Activated CD4-positive, CD25-positive, alpha-beta regulatory T cell treated with anti-CD3 and anti-CD28 coated beads, Interleukin-2, amount 50 U/mL, for 16 hours (primary cell): ENCODE measurements around the gene FAM162A.
A peak's percentile ranks its signal among the peaks of the same experiment; 100 is the strongest.
"Not testable (repeated sequence)": the region's sequence is repeated elsewhere in the genome, so short reads cannot be mapped to it uniquely, and the experiment has no call there.

Experiments
- DNase-seq: peaks from one replicate; pipeline ENCODE4 v3.0.0-alpha.2; 2020; ENCODE audit warnings: low read depth, low spot score

The FAM162A gene, protein sequence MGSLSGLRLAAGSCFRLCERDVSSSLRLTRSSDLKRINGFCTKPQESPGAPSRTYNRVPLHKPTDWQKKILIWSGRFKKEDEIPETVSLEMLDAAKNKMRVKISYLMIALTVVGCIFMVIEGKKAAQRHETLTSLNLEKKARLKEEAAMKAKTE

DNA sequence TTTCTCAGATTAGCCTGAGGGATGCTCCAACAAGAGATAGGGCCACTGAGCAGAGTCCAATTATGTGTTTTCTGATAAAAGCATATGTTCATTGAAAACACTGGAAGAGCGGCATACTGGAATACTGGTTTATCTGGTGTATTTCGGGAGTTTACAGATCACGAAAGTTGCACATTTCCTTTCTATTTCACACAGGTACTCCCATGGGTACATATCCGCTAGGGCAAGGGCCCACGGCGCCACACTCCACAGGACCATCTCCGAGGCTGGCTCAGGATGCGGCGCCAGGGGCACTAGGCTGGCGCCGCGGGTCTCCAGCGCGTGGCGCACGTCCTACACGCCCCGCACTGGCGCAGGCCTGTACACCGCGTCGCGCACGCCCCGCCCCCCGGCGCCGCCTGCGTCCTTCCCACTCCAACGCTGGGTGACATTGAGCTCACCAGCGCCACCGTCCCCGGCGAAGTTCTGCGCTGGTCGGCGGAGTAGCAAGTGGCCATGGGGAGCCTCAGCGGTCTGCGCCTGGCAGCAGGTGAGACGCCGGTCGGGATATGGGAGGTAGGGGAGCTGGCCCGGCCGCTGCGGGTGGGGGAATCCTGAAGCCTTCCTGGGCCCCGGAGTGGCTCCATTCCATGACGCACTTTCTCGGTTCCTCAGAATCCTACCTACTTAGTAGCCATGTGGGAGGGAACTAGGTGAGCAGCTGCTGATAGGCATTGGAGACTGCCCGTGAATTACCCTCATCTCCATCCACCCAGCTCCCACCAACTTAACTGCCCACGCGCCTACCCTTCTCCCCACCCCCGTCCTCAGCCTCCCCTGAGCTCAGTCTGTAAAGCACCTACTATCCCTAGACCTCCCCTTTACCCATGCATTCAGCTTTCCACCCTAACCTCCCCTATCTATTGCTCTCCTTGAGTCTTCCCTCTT is at the start of gene FAM162A:
Gene FAM162A (plus strand): TSS at position 412 of the 927 bp plus-strand sequence. CDS start 84 bp downstream, at position 496.
- peak; percentile 82 for DNase-seq

DNA sequence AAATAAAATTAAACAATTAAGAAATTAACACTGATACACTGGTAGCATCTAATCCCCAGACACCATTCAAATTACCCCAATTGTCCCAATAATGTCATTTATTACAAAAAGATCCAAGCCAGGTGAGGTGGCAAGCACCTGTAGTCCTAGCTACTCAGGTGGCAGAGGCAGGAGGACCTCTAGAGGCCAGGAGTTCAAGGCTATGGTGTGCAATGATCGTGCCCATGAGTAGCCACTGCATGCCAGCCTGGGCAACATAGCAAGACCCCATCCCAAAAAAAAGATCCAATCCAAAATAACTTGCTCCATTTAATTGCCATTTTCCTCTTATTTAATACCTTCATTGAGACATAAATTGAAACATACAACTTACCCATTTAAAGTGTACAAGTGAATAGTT is 41.2 kb upstream of the FAM162A start:
- no peak for DNase-seq

DNA sequence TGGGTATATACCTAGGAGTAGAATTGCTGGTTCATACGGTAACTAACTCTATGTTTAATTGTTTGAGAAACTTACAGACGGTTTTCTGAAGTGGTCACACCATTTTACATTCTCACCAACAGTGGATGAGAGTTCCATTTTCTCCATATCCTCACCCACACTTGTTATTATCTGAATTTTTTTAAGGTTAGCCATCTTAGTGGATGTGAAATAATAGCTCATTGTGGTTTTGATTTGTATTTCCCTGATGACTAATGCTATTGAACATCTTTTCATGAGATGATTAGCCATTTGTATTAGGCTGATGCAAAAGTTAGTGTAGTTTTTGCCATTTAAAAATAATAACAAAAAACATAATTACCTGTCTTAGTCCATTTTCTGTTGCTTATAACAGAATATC is 40.3 kb upstream of the FAM162A start:
- no peak for DNase-seq

DNA sequence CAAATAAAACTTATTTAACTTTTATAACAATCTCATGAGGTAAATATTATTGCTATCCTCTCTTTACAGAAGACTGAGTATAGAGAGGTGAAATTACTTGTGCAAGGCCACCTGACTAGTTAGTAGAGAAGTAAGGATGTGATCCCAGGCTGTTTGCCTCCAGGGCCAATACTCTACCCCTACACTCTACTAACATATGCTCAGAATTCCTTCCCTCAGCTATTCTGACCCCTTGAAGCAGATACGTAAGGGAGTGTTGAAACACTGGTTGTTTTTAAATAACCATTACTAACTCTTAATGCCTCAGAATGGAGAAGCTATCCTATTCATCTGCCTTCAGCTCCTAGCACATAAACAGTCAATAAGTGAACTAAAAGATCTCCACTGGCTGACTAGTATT is 34.8 kb upstream of the FAM162A start:
- no peak for DNase-seq

DNA sequence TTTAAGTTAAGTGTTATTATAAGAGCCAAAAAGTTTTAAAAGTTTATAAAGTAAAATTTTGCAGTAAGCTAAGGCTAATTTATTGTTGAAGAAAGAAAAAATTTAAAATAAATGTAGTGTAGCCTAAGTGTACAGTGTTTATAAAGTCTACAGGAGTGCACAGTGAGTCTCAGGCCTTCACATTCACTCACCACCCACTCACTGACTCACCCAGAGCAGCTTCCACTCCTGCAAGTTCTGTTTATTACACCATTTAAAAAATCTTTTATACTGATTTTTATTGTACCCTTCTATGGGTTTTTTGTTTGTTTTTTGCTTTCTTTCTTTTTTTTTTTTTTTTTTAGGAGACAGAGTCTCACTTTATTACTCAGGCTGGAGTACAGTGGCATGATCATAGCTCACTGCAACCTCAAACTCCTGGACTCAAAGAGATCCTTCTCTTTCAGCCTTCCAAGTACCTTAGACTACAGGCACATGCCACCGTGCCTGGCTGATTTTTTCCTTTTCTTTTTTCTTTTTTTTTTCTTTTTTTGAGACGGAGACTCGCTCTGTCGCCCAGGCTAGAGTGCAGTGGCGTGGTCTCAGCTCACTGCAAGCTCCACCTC is 33.1 kb upstream of the FAM162A start:
- DNase-seq = no peak

DNA sequence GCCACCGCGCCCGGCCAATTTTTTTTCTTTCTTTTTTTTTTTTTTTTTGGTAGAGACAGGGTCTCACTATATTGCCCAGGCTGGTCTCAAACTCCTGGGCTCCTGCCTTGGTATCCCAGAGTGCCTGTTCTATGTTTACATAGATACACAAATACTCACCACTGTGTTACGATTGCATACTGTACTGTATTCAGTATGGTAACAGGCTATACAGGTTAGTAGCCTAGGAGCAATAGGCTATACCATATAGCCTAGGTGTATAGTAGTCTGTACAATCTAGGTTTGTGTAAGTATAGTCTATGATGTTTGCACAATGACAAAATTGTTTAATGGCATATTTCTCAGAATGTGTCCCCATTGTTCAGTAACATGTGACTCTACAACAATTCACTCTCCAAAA is 32.4 kb upstream of the FAM162A start:
- no peak for DNase-seq

DNA sequence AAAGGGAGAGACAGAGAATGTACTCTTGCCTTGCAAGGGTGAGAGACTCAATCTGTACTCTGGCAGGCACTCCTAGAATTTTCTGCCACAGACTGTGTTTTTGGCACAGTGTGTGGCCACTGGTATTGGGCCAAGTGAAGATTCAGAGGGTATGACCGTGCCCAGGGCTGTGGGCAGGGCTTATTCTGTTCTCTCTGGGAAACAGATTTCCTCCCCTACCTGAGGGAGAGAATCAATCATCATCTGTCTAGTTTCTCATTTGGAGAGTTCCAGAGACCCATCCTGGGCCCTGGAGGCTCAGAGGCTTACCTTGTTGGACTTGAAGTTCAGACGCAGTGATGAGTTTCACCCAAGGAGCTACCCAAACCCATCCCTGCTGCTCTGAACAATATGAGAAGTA is 30.8 kb upstream of the FAM162A start:
- DNase-seq = no peak

DNA sequence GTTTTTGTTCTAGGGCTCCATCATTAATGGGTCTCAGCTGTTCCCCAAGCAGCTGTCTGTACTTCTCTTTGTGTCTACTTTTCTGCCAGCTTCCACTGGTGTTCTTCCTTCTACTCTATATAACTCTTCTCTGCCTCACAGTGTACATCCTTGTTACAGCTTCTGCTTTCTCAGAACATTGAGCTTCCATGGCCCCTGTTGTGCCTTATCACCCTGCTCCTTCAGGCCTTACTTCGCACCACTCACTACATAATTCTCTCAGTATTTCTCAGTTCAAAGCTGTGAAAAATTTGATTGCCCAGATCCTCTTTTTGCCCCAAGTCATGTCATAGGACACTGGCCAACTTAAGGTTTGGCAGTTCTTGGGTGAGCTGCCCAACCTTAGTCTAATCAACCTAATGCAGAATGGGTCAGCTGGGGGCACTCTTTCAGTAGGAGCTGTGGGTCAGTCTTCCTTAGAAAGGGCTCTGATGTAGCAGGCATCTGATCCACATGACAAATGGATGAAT is 30.0 kb upstream of the FAM162A start:
- DNase-seq = no peak

DNA sequence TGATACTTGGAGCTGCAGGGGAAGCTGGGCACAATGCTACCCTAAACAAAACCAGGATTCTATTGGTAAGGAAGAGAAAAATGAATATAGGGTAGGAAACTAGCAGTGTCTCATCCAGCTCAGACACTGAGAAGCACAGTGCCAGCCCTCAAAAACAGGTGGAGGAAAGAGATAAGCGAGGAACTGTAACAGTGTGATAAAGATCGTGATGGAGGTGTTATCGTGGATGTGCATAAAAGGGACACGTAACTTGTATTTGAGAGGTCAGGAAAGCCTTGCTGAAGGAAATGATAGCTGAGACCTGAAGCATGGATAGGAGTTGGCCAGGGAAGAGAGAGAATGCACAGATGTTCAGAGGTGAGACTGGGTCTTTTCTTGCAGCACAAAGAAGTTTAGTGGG is 28.4 kb upstream of the FAM162A start:
- DNase-seq = no peak

DNA sequence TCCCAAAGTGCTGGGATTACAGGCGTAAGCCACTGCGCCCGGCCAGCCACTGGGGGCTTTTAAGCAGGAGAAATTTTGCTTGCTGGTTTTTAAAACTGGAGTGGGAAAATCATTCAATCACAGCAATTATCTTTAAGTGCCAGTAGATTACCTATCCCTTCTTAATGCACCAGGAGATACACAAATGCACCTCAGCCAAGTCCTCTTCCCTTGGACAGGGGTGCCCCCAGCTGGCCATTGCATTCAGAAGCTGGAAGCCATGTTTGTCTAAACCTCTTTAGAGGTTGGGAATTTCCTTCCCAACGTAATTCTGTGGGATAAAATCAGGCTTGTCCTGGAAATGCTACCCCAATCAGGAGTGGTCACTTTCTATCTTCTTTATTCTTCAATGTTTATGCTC is 27.6 kb upstream of the FAM162A start:
- no peak for DNase-seq

DNA sequence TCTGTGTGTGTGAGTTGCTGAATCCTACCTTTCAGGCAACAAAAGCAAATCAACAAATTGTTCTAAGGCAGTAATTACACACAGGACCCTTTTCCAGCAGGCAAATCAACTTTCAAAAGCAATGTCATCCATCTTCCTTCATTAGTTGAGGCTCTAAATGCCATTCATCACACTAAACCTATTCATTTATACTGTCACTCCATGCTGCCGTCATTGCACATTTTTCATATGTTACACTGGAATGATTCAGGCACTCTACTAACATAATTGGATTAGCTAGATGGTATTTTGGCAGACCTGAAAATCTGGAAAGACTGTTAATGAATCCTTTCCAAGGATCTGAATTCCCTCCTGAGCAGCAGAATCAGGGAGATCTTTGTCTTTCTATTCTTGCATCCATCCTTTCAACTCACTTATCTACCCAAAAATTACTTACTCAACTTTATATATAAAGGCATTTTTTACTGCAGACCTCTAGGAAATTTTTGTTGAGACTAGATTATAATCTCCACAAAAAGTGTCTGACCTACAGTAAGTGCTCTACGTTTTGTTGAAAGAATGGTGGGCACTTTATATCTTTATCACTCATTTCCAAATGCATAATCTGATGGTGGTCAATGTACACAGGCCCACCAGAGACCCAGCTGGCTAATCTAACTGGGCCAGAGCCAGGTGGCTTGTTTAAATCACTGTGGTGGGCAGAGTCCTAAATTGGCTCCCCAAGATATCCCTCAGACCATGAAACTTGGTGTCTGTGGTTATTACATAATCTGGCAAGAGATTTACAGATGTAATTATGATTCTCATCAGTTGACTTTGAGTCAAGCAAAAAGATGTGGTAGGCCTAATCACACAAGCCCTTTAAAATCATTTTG is 25.9 kb upstream of the FAM162A start:
- DNase-seq = no peak

DNA sequence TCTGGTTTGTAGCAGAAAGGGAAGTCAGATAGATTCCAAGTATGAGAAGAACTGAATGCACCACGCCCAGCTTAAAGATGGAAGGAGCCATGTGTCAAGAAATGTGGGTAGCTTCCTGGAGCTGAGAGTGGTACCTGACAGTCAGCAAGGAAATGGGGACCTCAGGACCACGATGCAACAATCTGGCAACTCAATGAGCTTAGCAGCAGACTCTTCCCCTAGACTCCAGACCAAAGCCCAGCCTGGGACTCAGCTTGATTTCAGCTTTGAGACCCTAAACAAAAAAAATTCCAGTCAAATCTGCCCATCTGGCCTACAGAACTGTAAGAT is 25.3 kb upstream of the FAM162A start:
- DNase-seq = no peak

DNA sequence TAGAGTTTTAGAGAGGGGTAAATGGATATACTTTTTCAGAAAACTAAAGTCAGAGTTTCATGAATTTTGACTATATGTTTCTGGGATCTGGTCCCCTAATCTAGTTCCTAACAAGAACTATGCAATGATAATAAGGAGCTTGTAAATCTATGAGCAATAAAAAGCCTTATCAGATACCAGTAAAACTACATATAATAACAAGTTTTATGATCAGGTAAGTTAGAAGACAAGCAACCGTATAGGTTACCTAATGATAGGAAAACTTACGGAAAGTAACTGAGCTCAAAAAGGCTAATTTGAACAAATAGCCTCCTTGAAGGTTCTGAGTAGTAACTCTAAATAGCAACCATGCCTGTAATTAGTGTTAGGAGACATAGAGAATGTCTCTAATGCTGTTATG is 22.0 kb upstream of the FAM162A start:
- no peak for DNase-seq

DNA sequence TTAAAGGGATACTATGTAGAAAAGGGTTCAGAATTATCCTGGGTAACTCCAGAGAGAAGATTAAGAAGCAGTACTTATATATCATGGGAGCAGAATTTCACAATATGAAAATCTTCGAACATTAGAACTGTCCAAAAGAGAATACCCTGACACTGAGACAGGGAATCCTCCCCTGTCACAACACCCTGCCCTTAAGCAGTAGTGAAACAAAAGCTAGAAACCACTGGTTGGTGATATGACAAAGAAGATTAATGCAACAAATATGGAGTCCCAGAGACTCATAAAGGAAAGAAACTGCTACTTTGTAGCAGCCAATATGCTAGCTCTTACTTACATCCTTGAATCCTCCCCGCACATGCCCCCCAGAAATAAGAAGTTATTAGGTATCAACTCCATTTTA is 19.5 kb upstream of the FAM162A start:
- no peak for DNase-seq

DNA sequence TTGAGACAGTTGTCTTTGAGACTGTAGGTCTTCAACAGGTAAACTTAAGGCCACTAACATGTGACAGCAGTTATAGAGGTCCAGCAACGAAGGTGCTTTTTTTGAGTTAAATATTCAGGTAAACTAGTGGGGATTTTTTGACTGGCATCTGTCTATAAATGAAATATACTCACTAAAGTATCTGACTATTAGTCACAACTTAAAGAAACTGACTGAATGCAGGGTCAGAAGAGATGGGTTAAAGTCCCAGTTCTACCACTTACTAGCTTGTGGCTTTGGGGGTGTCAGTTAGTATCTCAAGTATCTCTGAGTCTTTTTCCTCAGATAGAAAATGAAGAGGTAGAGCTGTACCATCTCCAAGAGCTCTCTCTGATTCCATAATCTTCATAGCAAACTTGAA is 18.9 kb upstream of the FAM162A start:
- no peak for DNase-seq

DNA sequence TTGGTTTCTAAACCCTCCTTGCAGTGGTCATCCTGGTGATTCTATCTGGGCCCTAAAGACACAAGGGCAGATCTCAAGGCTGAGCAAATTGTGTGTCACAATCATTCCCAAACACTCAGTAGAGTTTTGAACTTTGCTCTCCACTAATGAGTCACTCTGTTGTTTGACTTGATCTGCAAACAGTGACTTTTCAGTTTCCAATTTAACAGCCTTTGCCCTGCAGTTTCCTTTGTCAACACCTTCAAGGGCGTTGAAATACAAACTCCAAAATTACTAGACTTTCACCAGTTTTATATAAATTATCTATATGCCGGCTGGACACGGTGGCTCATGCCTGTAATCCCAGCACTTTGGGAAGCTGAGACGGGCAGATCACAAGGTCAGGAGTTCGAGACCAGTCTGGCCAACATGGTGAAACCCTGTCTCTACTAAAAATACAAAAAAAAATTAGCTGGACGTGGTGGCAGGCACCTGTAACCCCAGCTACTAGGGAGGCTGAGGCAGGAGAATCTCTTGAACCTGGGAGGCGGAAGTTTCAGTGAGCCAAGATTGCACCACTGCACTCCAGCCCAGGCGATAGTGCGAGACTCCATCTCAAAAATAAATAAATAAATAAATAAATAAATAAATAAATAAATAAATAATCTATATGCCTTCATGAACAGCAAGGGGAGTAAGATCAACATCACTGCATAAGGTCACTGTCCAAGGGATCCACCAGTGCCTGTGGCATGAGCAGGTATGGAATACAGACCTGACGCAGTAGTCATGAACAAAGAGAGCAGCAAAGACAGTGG is 18.2 kb upstream of the FAM162A start:
- not testable (repeated sequence) for DNase-seq

DNA sequence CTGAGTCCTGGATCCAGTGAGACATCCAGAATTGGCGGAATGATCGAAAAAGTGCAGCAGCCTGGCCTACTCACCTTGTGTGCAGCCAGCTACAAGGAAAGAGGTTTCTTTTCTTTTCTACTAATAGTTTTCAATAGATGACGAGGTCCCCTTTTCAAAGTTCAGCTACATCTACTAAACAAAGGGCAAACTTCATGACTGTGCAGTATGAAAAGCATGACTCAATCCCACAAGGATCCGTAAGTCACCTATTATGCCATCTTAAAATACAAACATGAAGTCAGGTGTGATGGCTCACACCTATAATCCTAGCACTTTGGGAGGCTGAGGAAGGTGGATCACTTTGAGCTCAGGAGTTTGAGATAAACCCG is 17.6 kb upstream of the FAM162A start:
- no peak for DNase-seq

DNA sequence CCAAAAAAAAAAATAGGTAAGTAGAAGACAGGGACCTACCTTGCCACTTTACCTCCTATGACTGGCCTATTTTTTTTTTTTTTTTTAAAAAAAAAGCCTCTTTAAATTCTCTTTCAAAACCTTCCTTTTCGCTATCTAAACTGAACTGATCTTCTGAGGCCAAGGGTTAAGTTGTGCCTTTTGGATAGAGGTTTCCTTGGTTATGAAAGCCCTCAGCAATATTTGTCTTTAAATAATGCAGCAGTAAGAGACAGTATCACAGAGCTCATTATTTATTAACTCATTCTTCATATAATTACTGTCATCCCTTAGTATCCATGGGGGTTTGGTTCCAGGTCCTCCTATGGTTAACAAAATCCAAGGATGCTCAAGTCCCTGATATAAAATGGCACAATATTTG is 9.9 kb upstream of the FAM162A start:
- DNase-seq = no peak

DNA sequence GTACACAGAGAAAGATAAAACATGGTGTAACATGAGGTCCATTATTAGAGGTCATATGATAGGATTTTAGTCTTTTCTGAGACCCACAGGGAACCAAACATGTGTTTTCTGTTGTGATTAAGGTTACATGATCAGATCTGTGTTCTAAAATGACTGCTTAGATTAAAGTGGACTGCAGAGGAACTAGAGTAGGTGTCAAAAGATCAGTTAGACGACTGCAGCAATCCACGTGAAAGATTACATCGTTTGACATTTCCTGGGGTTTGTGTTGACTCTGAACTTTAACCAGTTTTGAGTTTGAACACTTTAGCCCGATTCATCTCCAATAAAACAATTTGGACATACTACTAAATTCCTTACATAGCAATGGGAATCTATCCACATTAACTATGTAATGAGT is 6.0 kb upstream of the FAM162A start:
- no peak for DNase-seq

DNA sequence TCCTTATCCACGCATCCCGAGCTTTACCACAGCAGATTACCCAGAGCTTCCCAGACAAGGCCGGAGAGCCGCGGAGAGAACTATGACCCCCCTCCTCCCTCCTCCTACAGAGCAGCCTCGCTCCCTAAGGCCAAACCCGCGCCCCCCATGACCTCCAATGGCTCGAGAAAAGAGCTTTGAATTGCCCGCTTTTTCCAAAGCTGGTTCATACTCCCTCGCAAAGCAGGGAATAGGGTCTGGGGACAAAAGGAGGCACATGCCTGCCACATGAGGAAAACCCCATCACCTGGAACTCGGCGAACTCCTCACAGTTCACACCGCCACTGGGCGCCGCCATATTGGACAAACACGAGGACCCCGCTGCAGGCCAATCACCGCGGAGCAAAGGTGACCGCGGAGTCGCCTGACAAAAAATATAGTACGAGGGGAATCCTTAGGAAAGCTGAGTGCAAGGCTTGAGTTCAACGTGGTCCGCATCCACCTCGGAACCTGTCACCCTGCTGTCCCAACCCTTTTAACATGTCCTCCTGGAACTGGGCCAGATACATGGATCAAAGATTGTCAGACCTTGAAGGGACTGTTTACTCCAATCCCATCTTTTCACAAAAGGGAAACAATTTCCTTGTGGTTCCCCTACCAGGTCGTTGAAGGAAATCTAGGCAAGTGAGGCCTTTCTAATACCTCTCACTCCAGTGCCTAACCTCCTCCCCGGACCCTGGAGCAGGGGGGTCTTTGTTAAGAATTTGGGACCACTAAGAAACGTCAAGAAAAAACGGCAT is 905 bp upstream of the FAM162A start, which contains the start of gene MIX23:
Gene MIX23 (minus strand): TSS at position 344 of the 779 bp plus-strand sequence. CDS start 7 bp downstream, at position 337.
- DNase-seq = peak; percentile 68
